Measurements from ENCODE around the gene DPP9.
"Not testable (repeated sequence)": the region's sequence is repeated elsewhere in the genome, so short reads cannot be mapped to it uniquely, and the experiment has no call there.

DPP9 gene

DNA sequence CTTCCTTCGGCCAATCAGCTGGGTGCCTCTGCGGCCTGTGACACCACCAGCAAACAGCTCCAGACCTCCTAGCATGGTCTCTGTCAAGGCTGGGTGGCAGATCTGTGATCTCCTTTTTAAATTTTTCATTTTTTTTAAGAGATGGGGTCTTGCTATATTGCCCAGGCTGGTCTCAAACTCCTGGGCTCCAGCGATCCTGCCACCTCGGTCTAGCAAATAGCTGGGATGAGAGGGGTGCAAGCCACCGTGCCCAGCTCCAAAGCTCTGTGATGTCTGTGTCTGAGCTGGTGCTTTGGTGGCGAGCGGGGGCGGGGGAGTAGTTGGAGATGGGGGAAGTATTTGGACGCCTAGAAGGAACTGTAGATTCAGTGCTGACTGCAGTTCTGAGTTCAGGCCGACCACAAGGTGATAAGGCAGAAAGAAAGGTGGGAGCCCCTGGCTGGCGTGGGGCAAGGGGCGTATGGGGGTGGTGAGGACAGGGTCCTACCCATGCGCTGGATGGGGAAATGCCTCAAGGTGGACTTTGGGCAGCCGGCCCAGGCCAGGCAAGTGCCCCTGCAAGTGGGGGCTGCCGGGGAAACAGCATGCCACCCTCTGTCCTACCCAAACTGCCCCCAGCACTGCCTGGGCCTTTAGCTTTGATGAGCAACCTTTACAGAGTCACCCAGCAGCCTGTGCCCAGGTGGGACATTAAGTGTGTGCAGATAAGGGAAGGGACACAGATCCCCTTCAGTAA lies 5.5 kb downstream of the DPP9 start:
- H3K4me3 ChIP-seq (ENCODE audit: control insufficient read depth, low read depth, low read length) = no peak overlapping the region
- TF ChIP-seq, protein P1, sequence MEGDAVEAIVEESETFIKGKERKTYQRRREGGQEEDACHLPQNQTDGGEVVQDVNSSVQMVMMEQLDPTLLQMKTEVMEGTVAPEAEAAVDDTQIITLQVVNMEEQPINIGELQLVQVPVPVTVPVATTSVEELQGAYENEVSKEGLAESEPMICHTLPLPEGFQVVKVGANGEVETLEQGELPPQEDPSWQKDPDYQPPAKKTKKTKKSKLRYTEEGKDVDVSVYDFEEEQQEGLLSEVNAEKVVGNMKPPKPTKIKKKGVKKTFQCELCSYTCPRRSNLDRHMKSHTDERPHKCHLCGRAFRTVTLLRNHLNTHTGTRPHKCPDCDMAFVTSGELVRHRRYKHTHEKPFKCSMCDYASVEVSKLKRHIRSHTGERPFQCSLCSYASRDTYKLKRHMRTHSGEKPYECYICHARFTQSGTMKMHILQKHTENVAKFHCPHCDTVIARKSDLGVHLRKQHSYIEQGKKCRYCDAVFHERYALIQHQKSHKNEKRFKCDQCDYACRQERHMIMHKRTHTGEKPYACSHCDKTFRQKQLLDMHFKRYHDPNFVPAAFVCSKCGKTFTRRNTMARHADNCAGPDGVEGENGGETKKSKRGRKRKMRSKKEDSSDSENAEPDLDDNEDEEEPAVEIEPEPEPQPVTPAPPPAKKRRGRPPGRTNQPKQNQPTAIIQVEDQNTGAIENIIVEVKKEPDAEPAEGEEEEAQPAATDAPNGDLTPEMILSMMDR (IDR thresholded peaks at IDR 0.05; ENCODE audit: control insufficient read depth, insufficient read depth, low read depth, low read length, missing control alignments) = no peak
- DNase-seq (ENCODE audit: low read depth) = no peak

DNA sequence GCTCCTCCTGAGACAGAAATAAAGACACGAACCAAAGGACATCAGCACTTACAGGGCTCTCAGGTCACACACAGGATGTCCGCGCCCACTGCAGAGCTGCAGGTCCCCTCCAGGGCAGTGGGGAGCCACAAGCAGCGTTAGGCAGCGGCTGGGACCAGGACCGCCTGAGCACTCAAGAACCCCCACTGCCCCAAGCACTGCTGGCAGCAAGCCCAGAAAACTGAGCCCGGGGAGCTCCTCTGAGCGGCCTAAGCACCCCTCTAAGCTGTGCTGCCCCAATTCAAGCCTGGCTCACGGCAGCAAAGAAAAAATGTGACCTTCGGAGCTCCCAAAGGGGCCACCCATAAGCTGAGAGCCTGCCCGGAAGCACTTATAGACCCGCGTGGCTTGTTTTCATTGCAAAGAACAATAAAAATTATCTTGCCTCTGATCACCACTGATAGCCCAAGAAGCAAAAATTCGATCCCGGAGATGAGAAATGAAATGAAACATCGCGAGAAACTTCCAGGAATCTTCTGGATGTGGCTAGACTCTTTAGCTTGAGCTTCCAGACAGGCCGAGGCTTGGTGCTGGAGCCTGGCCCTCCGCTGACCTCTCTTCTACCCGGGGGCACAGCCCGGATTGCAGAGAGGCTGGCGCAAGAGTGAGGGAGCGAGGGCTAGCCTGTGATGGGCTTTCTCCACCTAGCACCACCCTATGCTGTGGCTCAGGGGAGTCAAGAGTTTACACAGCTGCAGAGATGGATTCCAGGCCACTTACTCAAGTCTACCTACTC lies 6.3 kb downstream of the DPP9 start:
- TF ChIP-seq, protein P1 (IDR thresholded peaks at IDR 0.05; ENCODE audit: control insufficient read depth, insufficient read depth, low read depth, low read length, missing control alignments) = no peak
- no peak for DNase-seq (ENCODE audit: low read depth)
- no peak overlapping the region for H3K4me3 ChIP-seq (ENCODE audit: control insufficient read depth, low read depth, low read length)

DNA sequence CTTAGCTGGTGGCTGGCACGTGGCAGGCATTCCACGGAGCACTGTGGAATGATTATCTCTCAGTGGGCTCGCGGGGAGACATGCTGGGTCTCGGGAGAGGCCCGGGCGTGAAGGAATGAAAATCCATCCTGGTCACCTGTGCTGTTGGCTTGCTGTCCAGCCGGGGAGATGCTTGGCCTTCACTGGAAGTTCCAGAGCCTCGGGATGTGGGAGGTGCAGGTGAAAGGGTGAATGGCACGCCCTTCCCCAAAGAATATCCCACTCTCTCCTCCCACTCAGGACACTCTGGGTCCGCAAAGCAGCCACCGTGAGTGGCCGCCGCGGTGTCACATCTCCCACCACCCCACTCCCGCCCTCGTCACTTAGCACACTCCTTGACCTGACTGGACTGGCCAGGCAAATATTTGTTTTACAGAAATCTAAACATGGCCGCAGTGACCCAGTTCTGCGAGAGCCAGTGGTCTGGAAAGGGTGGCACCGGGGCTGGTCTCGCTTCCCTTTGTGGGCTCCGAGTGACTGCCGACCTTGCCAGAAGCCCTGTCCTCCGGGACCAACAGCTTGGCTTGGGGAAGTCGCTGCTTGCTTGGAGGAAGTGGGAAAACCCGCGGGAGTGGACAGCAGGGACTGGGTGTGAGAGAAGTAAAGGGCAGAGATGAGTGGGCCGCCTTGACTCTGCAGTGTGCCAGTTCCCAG lies 8.0 kb downstream of the DPP9 start:
- H3K4me3 ChIP-seq (ENCODE audit: control insufficient read depth, low read depth, low read length) = no peak overlapping the region
- TF ChIP-seq, protein P1 (IDR thresholded peaks at IDR 0.05; ENCODE audit: control insufficient read depth, insufficient read depth, low read depth, low read length, missing control alignments) = no peak
- DNase-seq (ENCODE audit: low read depth) = no peak

DNA sequence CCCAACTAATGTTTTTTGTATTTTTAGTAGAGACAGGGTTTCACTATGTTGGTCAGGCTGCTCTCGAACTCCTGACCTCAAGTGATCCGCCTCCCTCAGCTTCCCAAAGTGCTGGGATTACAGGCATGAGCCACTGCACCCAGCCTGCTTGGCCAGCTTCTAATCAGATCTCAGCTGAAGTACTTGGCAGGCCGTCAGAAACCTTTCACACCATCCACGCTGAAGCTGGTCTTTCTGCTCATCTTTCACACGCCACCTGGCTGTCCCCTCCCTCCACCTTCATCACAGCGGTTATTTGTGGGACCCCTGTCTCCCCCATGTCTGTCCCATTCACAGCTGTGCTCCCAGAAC lies 8.5 kb downstream of the DPP9 start:
- H3K4me3 ChIP-seq (ENCODE audit: control insufficient read depth, low read depth, low read length); DNase-seq (ENCODE audit: low read depth): not testable (repeated sequence)

GRCh38 chr19:4714016-4714415 lies 9.6 kb downstream of the DPP9 start:
- DNase-seq (ENCODE audit: low read depth) = no peak
- TF ChIP-seq, protein P1 (IDR thresholded peaks at IDR 0.05; ENCODE audit: control insufficient read depth, insufficient read depth, low read depth, low read length, missing control alignments) = no peak
- no peak overlapping the region for H3K4me3 ChIP-seq (ENCODE audit: control insufficient read depth, low read depth, low read length)

DNA sequence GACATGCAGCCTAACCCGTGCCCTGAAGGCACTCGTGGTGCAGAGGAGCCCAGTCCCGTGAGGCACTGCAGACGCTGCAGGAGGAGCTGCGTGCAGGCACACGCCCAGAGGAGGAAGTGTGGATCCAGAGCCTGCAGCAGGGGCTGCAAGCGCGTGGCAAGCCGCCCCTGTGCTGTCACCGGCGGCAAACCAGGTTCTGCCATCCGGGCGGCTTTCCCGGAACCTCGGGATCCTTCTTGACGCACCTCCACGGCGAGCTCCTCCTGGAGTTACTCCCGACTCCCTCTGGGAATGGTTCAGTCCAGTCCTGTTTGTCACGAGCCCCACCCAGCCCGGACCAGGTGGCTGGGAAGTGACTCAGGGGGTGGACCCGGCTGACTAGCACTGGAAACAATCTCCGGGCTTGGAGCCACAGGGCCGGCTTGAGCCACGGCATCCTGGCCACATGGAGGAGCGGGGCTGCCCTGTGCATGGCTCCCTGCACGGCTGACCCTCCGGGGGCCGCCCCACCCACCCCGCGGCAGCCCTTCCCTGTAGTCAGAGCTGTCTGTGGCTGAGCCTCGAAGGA lies 10.2 kb downstream of the DPP9 start:
- TF ChIP-seq, protein P1 (IDR thresholded peaks at IDR 0.05; ENCODE audit: control insufficient read depth, insufficient read depth, low read depth, low read length, missing control alignments) = no peak
- peak overlapping the region; percentile 3 for H3K4me3 ChIP-seq (ENCODE audit: control insufficient read depth, low read depth, low read length)
- DNase-seq (ENCODE audit: low read depth) = peak; percentile 94

Measured in AG09309 (cell line).